CD4-positive, alpha-beta T cell treated with Interleukin-1 beta for 1 hour (primary cell): ENCODE results near the gene RASA3.
"Not testable (repeated sequence)": the region's sequence is repeated elsewhere in the genome, so short reads cannot be mapped to it uniquely, and the experiment has no call there.

Experiments used
- DNase-seq, 2 donors: peaks; one replicate each; pipeline ENCODE4 v3.0.0-alpha.2; 2020 to 2022

The RASA3 gene

DNA sequence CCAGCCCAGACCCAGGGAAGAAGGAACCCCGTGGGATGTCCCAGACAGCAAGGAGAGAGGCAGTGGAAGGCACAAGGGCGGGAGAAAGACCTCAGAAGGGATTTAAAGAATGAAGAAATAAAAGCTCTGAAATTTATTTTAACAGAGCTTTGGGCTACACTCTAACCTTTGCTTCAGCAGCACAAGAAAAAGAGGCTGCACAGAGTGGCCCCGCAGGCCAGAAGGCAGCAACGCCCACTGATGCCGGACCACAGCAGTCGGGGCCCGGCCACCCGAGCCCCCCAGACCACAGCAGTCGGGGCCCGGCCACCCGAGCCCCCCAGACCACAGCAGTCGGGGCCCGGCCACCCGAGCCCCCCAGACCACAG is 33.8 kb downstream of the RASA3 start:
- DNase-seq: not testable (repeated sequence)

DNA sequence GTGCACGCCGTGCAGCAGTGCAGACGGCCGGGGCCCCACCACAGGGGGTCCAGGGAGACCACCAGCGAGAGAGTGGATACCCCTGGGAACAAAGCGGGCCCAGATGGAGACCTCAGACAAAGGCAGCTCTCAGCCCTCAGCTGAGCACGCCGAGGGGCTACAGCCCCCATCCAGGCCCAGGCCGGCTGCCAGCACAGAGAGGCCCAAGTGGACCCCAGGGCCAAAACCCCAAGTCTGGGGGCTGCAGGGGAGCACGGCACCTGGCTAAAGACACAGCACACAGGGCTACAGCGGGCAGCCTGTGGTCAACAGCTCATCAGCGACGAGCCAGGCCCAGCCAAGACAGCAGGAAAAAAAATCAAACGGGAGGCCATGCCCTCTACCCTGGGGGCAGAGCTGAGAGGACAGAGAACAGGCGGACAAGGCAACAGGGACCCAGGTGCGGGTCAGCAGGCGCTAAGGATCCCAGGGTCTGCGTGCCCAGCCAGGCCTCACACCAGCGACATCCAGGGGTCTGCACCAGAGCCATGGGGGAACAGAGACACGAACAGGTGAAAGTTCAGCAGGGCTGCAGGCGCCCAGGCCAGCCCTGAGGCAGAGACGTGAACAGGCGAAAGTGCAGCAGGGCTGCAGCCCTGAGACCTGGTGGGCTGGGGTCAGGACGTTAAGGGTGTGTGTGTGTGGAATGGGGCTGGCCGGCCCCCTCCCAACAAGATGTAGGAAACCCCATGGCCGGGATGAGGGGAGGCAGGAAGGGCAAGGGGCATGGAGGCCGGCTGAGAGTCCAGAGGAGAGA is 34.3 kb downstream of the RASA3 start:
- DNase-seq: no peak

DNA sequence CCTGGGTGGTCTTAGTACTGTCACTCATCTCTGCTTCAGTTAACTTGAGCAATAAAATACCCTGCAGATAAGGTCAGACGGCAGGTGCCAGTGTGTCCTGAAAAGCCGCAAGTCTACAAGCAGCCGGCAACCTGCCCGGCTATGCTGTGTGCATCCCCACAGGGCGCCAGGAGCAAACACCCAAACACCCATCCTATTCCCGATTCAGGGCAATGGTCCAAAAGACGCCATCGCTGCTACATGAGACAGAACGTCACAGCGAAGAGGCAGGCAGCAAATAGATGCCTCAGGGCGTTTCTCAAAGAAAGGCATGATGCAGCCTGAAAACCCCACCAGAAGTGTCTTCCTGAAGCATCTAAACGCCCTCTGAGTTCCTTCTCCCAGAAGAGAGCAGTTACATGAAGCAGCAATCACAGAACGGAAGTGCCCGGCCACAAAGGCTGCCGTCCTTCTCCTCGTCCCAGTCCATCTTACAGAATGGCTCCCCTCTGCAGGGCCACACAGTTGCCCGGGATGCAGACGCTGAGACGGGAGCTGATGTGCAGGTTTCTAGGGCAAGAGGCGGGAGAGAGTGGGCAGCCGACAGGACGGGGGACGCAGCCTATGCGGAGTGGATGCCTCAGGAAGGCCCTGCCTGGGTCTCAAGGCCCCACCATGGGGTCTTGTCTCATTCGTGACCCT is 35.1 kb downstream of the RASA3 start:
- DNase-seq: no peak

DNA sequence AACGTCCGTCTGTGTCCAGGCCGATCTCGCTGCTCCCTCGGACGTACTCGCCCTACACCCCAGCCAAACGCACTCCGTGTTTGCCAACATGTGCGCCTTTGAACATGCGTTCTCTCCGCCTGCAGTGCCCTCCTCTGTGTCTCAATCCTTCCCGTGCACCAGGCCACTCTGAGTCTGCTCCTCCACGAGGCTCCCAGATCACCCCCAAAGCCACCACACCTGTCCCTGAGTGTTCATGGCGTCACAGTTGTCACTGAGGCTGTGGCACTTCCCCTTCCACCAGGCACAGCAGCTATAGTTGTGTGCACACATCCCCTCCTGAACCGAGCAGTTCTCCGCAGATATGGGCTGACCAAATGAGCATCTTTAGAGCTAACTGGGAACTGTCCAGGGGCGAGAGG is 35.6 kb downstream of the RASA3 start:
- DNase-seq: no peak

DNA sequence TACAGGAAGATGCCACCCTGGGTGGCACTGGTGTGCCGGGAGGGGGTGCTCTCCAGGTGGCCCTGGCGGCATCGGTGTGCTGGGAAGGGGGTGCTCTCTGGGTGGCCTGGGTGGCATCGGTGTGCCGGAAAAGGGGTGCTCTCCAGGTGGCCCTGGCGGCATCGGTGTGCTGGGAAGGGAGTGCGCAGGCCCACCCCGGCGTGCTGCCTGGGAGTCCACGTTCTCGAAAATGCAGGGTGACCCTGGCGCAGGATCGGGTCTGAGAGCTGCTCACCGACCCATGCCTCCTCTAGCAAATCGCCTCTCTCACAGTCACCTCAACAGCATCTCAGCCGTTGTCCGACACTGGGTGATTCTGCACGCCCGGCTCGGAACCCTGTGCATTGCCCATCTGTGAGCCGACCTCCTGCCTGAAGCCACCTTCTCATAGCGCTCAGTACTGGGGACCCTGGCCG is 36.4 kb downstream of the RASA3 start:
- no peak for DNase-seq

DNA sequence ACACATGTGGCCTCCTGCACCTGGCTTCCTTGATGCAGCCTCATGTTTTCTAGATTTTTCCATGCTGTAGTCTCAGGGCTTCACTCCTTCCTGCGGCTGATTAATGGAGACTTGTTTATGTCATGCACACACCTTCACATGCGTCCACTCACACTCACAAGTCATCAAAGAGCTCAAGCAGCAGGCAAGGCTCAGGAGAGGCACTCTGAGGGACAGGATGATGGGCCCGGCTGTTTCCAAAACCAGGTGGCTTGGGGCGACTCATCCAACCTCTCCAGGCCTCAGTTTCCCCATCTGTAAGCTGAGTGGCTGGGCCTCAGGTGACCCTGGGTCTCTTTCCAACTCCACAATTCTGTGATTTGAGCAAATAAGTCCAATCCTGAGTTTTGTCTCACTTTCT is 36.9 kb downstream of the RASA3 start:
- DNase-seq: no peak

DNA sequence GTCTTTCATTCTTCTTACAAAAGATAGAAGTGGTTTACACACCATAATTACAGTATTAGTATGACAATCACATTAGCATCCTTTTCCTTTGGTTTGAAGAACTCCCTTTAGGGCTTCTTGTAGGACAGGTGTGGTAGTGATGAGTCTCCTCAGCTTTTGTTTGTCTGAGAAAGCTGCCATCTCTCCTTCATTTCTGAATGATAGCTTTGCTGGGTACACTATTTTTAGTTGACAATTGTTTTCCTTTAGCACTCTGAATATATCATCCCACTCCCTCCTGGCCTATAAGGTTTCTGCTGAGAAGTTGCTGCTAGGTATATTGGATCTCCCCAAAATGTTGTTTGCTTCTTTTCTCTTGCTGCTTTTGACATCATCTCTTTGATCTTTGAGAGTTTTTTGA is 39.3 kb downstream of the RASA3 start:
- DNase-seq: no peak

DNA sequence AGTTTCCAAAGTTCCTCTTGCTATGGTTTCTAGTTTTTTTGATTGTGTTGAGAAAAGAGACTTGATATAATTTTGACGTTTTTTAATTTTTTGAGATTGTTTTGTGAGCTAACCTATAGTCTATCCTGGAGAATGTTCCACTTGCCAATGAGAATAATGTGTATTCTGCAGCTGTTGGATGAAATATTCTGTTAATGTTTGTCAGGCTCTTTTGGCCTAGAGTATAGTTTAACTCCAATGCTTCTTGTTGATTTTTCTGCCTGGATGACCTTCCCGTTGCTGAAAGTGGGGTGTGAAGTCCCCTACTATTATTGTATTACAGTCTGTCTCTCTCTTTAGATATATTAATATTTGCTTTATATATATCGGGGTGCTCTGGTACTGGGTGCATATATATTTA is 40.0 kb downstream of the RASA3 start:
- DNase-seq: no peak

DNA sequence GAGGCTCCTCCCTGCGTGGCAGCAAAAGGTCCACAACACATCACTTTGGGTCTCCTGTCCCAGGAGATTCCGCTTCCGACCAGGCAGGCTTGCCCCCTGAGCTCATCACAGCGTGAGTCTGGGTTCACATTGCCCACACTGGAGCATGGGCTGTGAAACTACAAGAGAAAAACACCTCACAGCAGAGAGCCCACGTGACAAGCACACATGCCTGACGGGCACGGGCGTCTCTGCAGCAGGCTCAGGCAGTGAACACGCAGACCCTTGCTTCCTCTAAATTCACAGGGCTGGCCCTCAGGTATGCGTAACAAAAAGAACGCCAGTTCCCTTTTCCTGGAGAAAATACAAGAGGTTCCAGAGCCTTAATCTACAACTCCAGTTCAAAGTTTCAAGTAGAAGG is 41.9 kb downstream of the RASA3 start:
- DNase-seq: no peak

DNA sequence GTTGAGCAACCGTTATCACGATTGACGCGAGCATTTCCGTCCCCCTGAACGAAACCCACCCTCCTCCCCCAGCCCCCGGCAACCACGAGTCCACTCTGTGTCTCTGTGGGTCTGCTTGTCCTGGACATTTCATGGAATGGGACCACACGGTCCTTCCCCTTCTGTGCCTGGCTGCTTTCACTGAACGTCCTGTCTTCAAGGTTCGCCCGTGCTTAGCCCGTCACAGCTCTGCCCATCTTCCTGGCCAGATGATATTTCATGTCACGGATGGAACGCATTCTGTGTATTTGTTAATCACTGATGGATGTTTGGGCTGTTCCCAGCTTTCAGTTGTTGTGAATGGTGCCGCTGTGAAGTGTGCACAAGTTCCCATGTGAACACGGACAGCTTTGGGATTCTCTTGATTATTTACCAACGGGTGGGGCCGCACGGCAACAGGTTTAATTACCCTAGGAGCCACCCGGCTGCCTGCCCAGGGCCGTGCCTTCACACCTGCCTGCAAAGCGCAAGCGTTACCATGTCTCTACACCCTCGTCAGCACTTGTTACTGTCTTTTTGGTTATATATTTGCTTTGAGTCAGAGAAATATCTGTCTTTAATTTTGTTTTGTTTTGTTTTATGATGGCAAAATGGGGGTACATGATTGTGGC is 42.5 kb downstream of the RASA3 start:
- no peak for DNase-seq

DNA sequence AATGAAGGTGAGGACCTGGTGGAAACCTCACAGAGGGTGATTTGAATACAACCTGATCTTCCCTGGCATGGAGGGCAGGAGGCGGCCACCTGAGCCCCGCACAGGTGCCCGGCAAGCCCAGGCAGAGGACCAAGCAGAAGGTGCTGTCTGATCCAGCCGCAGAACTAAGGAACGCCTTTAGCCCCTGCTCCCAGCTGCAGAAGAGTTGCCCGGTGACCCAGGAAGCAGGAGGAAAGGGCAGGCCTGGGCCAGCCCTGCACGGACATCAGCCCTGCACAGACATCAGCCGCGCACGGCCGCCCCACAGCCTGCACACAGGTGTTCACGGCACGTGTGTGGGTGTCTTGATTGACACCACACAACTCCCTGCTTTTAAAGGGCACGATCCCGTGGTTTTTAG is 43.1 kb downstream of the RASA3 start:
- DNase-seq: no peak

DNA sequence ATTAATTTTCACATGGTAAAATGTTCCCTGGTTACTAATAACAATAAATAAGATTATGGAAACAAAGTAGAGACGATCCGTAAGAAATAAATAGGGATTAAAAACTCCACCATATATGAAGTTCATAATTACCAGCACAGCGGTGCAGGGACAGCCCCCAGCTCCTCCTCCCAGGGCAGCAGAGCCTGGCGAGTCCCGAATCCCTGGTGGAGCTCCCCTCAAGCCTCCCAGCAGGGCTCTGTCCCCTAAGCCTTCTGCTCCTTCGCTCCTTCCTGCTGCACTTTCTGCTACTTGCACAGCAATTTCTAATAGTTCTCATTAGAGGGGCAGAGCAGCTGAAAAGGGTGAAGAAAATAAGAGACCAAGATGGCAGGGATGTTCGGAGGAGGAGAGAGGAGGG is 43.6 kb downstream of the RASA3 start:
- no peak for DNase-seq

DNA sequence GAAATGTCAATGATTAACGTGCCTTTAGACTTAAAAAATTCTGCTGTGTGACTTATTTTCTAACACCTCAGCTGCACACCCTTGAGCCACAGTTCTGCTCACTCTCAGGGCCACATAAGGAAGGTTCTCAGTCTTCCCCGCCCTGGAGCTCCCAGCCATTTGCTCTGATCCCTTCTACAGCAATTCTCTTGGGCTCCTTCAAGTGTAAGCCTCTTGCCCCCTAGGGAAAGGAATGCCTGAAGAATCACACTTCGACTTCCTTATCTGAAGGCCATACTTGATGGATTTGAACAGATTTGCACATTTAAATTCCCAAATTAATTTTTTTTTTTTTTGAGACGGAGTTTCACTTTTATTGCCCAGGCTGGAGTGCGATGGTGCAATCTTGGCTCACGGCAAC is 44.2 kb downstream of the RASA3 start:
- DNase-seq: no peak

DNA sequence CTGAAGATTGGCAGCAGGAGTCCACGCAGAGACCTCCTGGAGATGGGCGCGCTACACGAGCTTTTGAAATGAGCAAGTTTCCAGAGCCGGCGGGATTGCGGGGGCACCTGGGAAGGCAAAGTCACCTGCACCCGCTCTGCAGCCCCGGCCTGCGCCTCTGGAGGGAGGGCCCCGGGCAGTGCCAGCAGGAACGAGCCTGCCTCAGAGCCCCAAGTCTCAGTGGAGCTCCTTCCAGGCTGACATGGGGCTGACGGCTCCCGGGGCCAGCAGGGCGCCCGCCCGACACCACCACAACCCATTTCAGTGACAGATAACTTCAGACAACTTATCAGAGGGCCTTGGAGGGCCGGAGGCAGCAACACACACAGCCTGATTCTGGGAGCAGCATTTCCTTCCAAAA is 45.0 kb downstream of the RASA3 start:
- DNase-seq: no peak

DNA sequence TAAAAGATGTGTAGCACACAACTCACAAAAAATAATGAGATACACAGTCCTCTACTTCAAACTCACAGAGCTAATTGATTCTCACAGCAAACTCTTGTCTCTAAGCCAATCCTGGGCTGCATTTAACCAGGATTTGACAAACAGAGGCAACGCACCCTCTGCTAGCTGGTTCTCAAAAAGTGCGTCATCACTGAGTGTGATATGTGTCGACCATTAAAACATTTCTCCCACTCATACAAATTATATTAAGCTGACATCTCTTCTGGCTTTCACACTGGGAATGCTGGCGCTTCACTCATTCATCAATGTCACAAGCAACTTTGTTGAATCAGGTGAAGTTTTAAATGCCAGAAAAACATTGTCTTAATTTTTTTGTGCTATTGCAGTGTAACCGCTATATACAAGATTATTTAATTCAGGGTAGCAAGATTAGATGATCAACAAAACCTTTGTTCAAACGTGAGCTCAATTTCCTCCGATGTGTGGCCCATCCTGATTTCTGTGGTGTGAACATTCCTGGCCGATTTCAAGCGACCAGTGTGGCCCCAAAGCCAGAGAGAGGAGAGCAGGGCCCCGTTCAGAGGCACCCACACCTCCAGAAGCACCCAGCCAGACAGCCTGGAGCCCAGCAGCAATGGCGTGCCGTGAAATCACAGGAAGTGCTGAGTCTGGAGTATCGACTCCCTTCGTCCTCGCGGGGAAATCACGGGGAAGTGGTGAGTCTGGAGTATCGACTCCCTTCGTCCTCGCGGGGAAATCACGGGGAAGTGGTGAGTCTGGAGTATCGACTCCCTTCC is 49.4 kb downstream of the RASA3 start:
- no peak for DNase-seq

DNA sequence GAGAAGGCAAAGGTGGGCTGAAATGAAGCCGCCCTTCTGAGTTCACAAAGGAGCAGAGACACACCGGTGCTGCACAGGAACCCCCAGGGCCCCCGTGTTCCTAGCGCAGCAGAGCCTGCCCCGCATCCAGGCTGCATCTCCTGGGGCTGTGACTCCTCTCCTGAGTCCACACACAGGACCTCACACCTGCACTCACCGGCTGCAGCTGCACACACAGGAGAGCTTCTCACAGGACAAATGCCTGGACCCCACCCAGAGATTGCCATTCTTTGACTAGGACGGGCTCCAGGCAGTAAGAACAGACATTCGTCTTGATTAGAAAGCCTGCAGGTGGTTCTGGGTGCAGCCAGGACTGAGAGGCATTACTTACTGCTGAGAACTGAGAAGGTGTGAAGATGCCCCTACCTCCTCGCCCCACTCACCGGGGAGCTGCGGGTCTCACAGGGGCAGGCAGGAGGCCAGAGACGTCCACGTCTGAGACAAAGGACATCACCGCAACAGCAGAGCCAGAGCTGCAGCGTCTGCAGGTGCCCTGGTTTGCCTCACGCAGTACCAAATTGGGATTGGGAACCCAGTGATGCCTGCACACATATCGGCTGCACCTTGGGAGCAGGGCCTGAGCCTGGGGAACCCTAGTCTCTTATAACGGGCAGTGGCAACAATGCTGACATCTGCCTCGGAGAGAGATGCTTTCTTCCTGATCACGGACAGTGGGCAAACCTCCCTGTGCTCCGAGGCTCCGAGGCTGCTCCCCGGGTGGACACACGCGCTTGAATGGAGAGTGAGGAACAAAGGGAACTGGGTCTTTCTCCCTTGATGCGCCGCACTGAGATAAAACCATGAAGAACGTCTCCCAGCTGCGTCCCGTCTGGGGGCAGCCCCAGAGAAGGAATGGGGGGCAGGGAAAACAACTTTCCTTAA is 50.4 kb downstream of the RASA3 start:
- DNase-seq: no peak

DNA sequence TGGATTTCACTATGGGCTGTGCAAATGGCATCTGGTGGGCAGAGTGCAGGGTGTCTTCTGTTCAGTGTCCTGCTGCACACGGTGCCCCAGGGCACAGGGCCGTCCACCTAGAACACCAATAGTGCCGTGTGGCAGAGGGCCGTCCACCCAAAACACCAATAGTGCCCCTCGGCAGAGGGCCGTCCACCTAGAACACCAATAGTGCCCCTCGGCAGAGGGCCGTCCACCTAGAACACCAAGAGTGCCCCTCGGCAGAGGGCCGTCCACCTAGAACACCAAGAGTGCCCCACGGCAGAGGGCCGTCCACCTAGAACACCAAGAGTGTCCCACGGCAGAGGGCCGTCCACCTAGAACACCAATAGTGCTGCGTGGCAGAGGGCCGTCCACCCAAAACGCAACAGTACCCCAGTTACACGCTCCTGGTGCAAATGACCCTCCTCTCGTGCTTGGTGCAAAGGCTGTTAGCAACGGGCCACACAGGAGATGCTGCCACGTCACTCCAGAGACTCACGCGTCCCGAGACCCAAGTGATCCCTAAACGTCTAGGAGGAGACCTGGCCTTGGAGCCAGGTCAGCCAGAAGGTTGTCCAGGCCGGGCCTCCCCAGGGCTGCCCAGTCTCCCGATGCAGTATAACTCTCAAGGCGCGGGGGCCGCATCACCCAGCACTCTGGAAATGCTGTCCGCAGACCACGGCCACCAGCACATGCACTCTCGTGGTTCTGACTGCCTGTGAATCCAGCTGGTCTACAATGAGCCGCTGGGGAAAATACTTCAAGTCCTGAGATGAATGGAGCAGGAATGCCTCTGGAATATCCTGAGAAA is 51.5 kb downstream of the RASA3 start:
- DNase-seq: no peak

DNA sequence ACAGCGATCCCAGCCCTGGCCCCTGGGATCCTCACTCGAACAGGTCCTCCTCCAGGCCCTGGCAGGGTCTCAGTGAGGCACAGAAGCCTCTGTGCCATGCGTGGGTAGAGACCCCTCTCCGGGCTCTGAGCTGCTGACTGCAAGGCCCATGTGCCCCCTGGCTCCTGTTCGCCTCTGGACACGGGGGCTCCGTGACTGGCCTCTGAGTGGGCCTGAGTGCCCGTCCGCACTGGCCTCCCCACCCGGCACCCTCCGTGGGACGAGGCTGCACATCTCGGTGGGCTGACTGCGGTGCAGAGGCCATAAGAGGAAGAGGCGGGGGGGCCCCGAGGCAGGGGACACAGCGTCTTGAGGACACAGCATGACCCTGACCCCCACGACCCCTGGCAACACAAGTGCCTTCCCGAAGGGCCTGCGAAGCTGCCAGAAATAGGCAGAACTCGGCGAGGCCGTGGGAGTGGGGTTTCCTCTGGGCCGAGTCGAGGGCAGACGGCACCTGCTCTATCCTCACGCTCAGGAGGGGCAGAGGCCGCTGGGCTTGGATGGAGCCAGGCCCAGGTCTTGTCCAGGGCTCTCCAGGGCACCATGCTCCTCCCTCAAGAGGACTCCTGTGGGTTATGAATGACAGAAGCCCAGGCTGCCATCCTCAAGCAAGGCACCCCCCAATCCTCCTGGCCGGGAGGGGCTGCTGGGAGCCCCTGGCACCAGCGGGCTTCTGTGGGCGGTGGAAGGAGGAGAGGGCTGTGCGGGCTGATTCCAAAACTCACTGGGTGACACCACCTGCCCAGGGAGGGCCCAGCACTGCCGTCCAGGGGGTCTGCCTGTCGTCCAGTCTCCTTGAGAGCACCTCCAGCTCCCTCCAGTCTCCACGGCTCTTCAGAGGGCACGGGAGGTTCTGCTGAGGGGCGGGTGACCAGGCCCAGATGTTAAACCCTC is 52.6 kb downstream of the RASA3 start:
- DNase-seq: no peak

DNA sequence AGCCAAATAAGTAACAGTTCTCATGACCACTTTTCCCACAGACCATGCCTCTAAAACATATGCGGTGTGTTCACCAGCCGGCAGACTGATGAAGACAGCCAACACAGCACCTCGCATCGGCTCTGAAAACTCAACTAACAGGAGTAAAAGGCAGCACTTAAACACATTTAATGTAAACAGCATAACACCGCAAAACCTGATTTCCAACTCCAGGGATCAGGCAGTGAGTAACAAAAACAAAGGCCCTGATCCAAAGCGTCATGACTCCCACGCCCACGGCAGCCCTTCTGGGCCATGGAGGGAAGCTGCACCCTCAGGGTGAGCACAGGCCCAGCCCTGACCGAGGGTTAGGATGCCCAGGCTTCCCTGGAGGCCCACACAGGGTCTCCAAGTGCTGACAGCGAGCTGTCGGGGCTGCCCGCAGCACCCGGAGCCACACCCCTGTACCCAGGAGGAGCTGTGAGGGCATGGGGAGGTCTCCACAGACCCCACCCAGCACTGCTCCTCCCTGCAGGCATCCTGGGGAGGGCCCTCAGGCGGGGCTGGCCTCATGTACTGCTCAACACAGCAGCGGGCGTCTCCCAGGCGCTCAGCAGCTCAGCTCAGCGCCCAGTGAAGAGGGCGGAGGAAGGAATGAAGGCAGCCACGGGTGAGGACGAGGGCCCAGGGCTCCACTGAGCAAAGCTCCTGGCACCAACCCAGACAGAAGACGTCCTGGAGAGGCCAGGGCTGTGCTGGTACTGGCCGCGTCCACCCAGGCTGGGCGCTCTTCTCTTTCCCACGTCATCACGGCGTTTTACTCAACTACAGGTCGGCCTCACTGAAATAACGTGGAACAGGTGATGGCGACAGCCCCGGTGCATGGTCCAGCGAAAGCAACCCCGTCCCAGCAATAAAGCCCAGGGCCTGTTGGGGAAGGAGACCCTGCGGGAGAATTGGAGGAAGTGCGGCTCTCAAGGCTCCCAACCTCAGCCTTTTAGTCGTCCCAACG is 53.7 kb downstream of the RASA3 start:
- DNase-seq: no peak
